ENCODE results near the gene CORIN.
"Not testable (repeated sequence)": the region's sequence is repeated elsewhere in the genome, so short reads cannot be mapped to it uniquely, and the experiment has no call there.

The CORIN gene

GRCh38 chr4:47711183-47711582 lies 126.7 kb downstream of the CORIN start:
- Histone ChIP-seq H3K27me3 (replicated peaks in 2 of 5; ENCODE audit: control insufficient read depth in 4 of 5, insufficient read depth in 5 of 5, low read length in 4 of 5) (no peaks in the 10 kb centered on the region), H3K27ac (ENCODE audit: insufficient read depth in 1 of 2, low read depth in 1 of 2, low read length in 2 of 2, poor library complexity in 1 of 2, severe bottlenecking in 2 of 2) (no peak overlapping the region), H3K9me3 (ENCODE audit: control extremely low read depth in 1 of 5, control insufficient read depth in 4 of 5, insufficient read depth in 2 of 5, low read depth in 1 of 5, low read length in 4 of 5) (no peaks in the 10 kb centered on the region), H3K4me3 (ENCODE audit: control insufficient read depth in 1 of 7, extremely low read depth in 1 of 7, insufficient read depth in 4 of 7, low read depth in 2 of 7, low read length in 6 of 7) (no peak overlapping the region), H3K4me1 (ENCODE audit: control extremely low read depth in 1 of 4, control insufficient read depth in 4 of 4, insufficient read depth in 4 of 4, low read length in 3 of 4) (peaks cover 0 to 6% (median 1%) of the 10 kb centered on the region in 4 experiments), H3K36me3 (ENCODE audit: control insufficient read depth in 4 of 4, insufficient read depth in 4 of 4, low read length in 3 of 4) (no peaks in the 10 kb centered on the region)
- ChIA-PET POLR2A (no interaction called here), CTCF (interaction anchor here (0.6 to 10.1 kb wide), 3 partner anchors 9 to 128 kb away, joined by 4 to 109 read pairs (median 6); partner anchors contain the start of gene CORIN)
- no peak for DNase-seq
- WGBS (ENCODE audit: insufficient coverage), result 100% methylated on average over 3 of the region's 4 CpGs

GRCh38 chr4:47706352-47706751 lies 131.5 kb downstream of the CORIN start:
- H3K27ac ChIP-seq (ENCODE audit: insufficient read depth in 1 of 2, low read depth in 1 of 2, low read length in 2 of 2, poor library complexity in 1 of 2, severe bottlenecking in 2 of 2); H3K4me1 ChIP-seq (ENCODE audit: control extremely low read depth in 1 of 4, control insufficient read depth in 4 of 4, insufficient read depth in 4 of 4, low read length in 3 of 4); DNase-seq; H3K4me3 ChIP-seq (ENCODE audit: control insufficient read depth in 1 of 7, extremely low read depth in 1 of 7, insufficient read depth in 4 of 7, low read depth in 2 of 7, low read length in 6 of 7); H3K9me3 ChIP-seq (ENCODE audit: control extremely low read depth in 1 of 5, control insufficient read depth in 4 of 5, insufficient read depth in 2 of 5, low read depth in 1 of 5, low read length in 4 of 5); POLR2A ChIA-PET; H3K27me3 ChIP-seq (replicated peaks in 2 of 5; ENCODE audit: control insufficient read depth in 4 of 5, insufficient read depth in 5 of 5, low read length in 4 of 5); H3K36me3 ChIP-seq (ENCODE audit: control insufficient read depth in 4 of 4, insufficient read depth in 4 of 4, low read length in 3 of 4): not testable (repeated sequence)
- 94% methylated on average over 11 of the region's 18 CpGs for WGBS (ENCODE audit: insufficient coverage)
- CTCF ChIA-PET, result interaction anchor here (1.4 to 10.1 kb wide), 6 partner anchors 10 to 390 kb away, joined by 5 to 109 read pairs (median 13); partner anchors contain the start of gene CORIN

- no peak overlapping the region for H3K27ac ChIP-seq (ENCODE audit: insufficient read depth in 1 of 2, low read depth in 1 of 2, low read length in 2 of 2, poor library complexity in 1 of 2, severe bottlenecking in 2 of 2)
- H3K4me3 ChIP-seq (ENCODE audit: control insufficient read depth in 1 of 7, extremely low read depth in 1 of 7, insufficient read depth in 4 of 7, low read depth in 2 of 7, low read length in 6 of 7), result no peak overlapping the region
- POLR2A ChIA-PET, result no interaction called here
- no peaks in the 10 kb centered on the region for H3K9me3 ChIP-seq (ENCODE audit: control extremely low read depth in 1 of 5, control insufficient read depth in 4 of 5, insufficient read depth in 2 of 5, low read depth in 1 of 5, low read length in 4 of 5)
- 80% methylated on average over 1 of the region's 7 CpGs for WGBS (ENCODE audit: insufficient coverage)
- peak; percentile 47 to 70 (median 65) for DNase-seq
- H3K36me3 ChIP-seq (ENCODE audit: control insufficient read depth in 4 of 4, insufficient read depth in 4 of 4, low read length in 3 of 4), result no peaks in the 10 kb centered on the region
- H3K4me1 ChIP-seq (ENCODE audit: control extremely low read depth in 1 of 4, control insufficient read depth in 4 of 4, insufficient read depth in 4 of 4, low read length in 3 of 4), result no peaks in the 10 kb centered on the region
- CTCF ChIA-PET, result interaction anchor here (0.9 to 10.1 kb wide), 16 partner anchors 8 to 391 kb away, joined by 3 to 109 read pairs (median 5); partner anchors contain the start of gene CORIN
- H3K27me3 ChIP-seq (replicated peaks in 2 of 5; ENCODE audit: control insufficient read depth in 4 of 5, insufficient read depth in 5 of 5, low read length in 4 of 5), result no peaks in the 10 kb centered on the region
Measured at GRCh38 chr4:47705326-47705981, 132.4 kb downstream of the CORIN start.

- POLR2A ChIA-PET, result no interaction called here
- CTCF ChIA-PET, result interaction anchor here (0.9 to 10.1 kb wide), 16 partner anchors 9 to 392 kb away, joined by 3 to 109 read pairs (median 5); partner anchors contain the start of gene CORIN
Measured at GRCh38 chr4:47704693-47705325, 133.1 kb downstream of the CORIN start.

GRCh38 chr4:47703956-47704355 lies 133.9 kb downstream of the CORIN start:
- DNase-seq, result no peak
- H3K36me3 ChIP-seq (ENCODE audit: control insufficient read depth in 4 of 4, insufficient read depth in 4 of 4, low read length in 3 of 4), result no peaks in the 10 kb centered on the region
- WGBS (ENCODE audit: insufficient coverage), result 77% methylated on average over 5 of the region's 7 CpGs
- ChIA-PET POLR2A (no interaction called here), CTCF (interaction anchor here (1.1 to 10.1 kb wide), 5 partner anchors 12 to 386 kb away, joined by 3 to 109 read pairs (median 14); partner anchors contain the start of gene CORIN)
- H3K27me3 ChIP-seq (replicated peaks in 2 of 5; ENCODE audit: control insufficient read depth in 4 of 5, insufficient read depth in 5 of 5, low read length in 4 of 5), result peaks cover 0 to 2% (median 0%) of the 10 kb centered on the region in 5 experiments
- no peaks in the 10 kb centered on the region for H3K4me1 ChIP-seq (ENCODE audit: control extremely low read depth in 1 of 4, control insufficient read depth in 4 of 4, insufficient read depth in 4 of 4, low read length in 3 of 4)
- no peaks in the 10 kb centered on the region for H3K9me3 ChIP-seq (ENCODE audit: control extremely low read depth in 1 of 5, control insufficient read depth in 4 of 5, insufficient read depth in 2 of 5, low read depth in 1 of 5, low read length in 4 of 5)
- H3K27ac ChIP-seq (ENCODE audit: insufficient read depth in 1 of 2, low read depth in 1 of 2, low read length in 2 of 2, poor library complexity in 1 of 2, severe bottlenecking in 2 of 2), result no peak overlapping the region
- H3K4me3 ChIP-seq (ENCODE audit: control insufficient read depth in 1 of 7, extremely low read depth in 1 of 7, insufficient read depth in 4 of 7, low read depth in 2 of 7, low read length in 6 of 7), result no peak overlapping the region

More at GRCh38 chr4:47704693-47705325, 133.1 kb downstream of the CORIN start:
- Histone ChIP-seq H3K27ac (ENCODE audit: insufficient read depth in 1 of 2, low read depth in 1 of 2, low read length in 2 of 2, poor library complexity in 1 of 2, severe bottlenecking in 2 of 2) (no peak overlapping the region), H3K36me3 (ENCODE audit: control insufficient read depth in 4 of 4, insufficient read depth in 4 of 4, low read length in 3 of 4) (no peaks in the 10 kb centered on the region), H3K27me3 (replicated peaks in 2 of 5; ENCODE audit: control insufficient read depth in 4 of 5, insufficient read depth in 5 of 5, low read length in 4 of 5) (no peaks in the 10 kb centered on the region), H3K4me3 (ENCODE audit: control insufficient read depth in 1 of 7, extremely low read depth in 1 of 7, insufficient read depth in 4 of 7, low read depth in 2 of 7, low read length in 6 of 7) (no peak overlapping the region), H3K9me3 (ENCODE audit: control extremely low read depth in 1 of 5, control insufficient read depth in 4 of 5, insufficient read depth in 2 of 5, low read depth in 1 of 5, low read length in 4 of 5) (no peaks in the 10 kb centered on the region), H3K4me1 (ENCODE audit: control extremely low read depth in 1 of 4, control insufficient read depth in 4 of 4, insufficient read depth in 4 of 4, low read length in 3 of 4) (no peaks in the 10 kb centered on the region)
- DNase-seq, result peak; percentile 36 to 55 (median 51)
- 50% methylated on average over 9 of the region's 11 CpGs for WGBS (ENCODE audit: insufficient coverage)

GRCh38 chr4:47703008-47703407 lies 134.9 kb downstream of the CORIN start:
- Histone ChIP-seq H3K27ac (ENCODE audit: insufficient read depth in 1 of 2, low read depth in 1 of 2, low read length in 2 of 2, poor library complexity in 1 of 2, severe bottlenecking in 2 of 2) (no peak overlapping the region), H3K4me1 (ENCODE audit: control extremely low read depth in 1 of 4, control insufficient read depth in 4 of 4, insufficient read depth in 4 of 4, low read length in 3 of 4) (no peaks in the 10 kb centered on the region), H3K36me3 (ENCODE audit: control insufficient read depth in 4 of 4, insufficient read depth in 4 of 4, low read length in 3 of 4) (no peaks in the 10 kb centered on the region), H3K4me3 (ENCODE audit: control insufficient read depth in 1 of 7, extremely low read depth in 1 of 7, insufficient read depth in 4 of 7, low read depth in 2 of 7, low read length in 6 of 7) (no peak overlapping the region), H3K27me3 (replicated peaks in 2 of 5; ENCODE audit: control insufficient read depth in 4 of 5, insufficient read depth in 5 of 5, low read length in 4 of 5) (peaks cover 0 to 2% (median 0%) of the 10 kb centered on the region in 5 experiments), H3K9me3 (ENCODE audit: control extremely low read depth in 1 of 5, control insufficient read depth in 4 of 5, insufficient read depth in 2 of 5, low read depth in 1 of 5, low read length in 4 of 5) (no peaks in the 10 kb centered on the region)
- CTCF ChIA-PET, result interaction anchor here (1.1 to 10.1 kb wide), 5 partner anchors 8 to 230 kb away, joined by 3 to 109 read pairs (median 8); partner anchors contain the start of gene CORIN
- DNase-seq, result no peak
- POLR2A ChIA-PET, result no interaction called here
- 100% methylated on average over 4 of the region's 5 CpGs for WGBS (ENCODE audit: insufficient coverage)

GRCh38 chr4:47701286-47701685 lies 136.6 kb downstream of the CORIN start:
- Histone ChIP-seq H3K27ac (ENCODE audit: insufficient read depth in 1 of 2, low read depth in 1 of 2, low read length in 2 of 2, poor library complexity in 1 of 2, severe bottlenecking in 2 of 2) (no peak overlapping the region), H3K9me3 (ENCODE audit: control extremely low read depth in 1 of 5, control insufficient read depth in 4 of 5, insufficient read depth in 2 of 5, low read depth in 1 of 5, low read length in 4 of 5) (no peaks in the 10 kb centered on the region), H3K36me3 (ENCODE audit: control insufficient read depth in 4 of 4, insufficient read depth in 4 of 4, low read length in 3 of 4) (no peaks in the 10 kb centered on the region), H3K4me3 (ENCODE audit: control insufficient read depth in 1 of 7, extremely low read depth in 1 of 7, insufficient read depth in 4 of 7, low read depth in 2 of 7, low read length in 6 of 7) (no peak overlapping the region), H3K4me1 (ENCODE audit: control extremely low read depth in 1 of 4, control insufficient read depth in 4 of 4, insufficient read depth in 4 of 4, low read length in 3 of 4) (no peaks in the 10 kb centered on the region), H3K27me3 (replicated peaks in 2 of 5; ENCODE audit: control insufficient read depth in 4 of 5, insufficient read depth in 5 of 5, low read length in 4 of 5) (peaks cover 0 to 2% (median 0%) of the 10 kb centered on the region in 5 experiments)
- CTCF ChIA-PET, result interaction anchor here (2.8 kb wide), 1 partner anchor 13 kb away, joined by 8 read pairs; no protein-coding TSS in a partner anchor
- DNase-seq, result no peak
- POLR2A ChIA-PET, result no interaction called here
